Stimulated activated CD4-positive, alpha-beta T cell treated with anti-CD3 and anti-CD28 coated beads, Interleukin-1b, Interleukin-23, amount 100 ng/mL, for 48 hours (primary cell): ENCODE data around the gene ASGR1.

Experiments used
- DNase-seq: peaks from one replicate; pipeline ENCODE4 v3.0.0-alpha.2; 2020

ASGR1 gene

DNA sequence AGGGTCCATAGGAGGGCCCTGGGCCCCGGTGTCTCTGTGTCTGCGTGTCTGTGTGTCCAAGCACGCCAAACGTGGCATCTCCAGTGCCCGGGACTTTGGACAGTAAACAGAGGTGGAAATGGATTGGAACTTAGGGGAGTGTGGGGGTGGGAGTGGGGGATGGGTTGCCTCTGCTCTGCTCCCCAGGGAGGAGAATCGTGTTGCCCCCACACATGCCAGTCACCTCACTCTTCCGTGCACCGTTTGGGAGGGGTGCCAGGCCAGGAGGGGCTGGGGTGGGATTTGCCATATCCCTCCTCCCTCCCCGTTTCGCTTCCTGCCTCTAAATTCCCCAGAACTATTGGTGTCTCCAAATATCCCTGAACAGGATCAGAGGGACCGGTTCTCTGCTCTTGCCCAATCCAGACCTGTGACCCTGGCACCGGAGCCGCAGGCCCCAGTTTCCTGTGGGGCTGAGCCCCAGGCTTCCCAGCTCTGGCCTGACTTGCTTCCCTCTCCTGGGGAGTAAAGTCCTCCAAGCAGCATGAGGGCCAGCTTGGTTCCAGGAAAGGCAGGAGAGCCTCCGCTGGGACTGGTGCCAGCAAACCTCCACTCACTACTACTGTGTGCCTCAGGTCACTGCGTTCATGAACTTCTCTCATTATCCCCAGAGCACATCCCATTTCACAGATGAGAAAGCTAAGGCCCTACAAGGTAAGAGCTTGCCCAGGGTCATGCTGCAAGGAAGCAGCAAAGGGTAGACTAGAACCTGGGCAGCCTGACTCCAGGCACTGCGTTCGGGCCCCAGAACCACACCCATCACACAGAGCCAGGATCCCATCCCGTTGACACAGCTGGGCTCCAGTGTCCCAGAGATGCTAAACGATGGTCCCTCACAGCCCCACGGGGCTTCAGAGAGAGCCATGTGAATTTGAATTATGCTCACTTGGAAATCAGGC is at the start of gene ASGR1:
ASGR1 (minus strand) TSS at position 54 of the 938 bp plus-strand sequence. CDS start 807 bp downstream, outside the sequence.
- DNase-seq = no peak

DNA sequence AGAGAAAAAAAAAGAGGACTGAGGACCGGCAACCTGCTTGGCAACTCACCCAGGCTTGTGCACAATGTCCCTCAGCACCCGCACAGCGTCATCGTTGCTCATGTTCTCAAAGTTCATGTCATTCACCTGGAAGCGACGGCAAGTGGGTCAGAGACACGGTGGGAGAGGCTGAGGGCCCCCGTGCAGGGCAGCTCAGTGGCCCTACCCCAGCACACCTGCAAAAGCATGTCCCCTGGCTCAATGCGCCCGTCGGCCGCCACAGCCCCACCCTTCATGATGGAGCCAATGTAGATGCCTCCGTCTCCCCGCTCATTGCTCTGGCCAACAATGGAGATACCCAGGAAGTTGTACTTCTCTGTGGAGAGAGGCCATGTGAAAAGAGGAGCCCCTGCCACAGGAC is 49.8 kb upstream of the ASGR1 start:
- no peak for DNase-seq

DNA sequence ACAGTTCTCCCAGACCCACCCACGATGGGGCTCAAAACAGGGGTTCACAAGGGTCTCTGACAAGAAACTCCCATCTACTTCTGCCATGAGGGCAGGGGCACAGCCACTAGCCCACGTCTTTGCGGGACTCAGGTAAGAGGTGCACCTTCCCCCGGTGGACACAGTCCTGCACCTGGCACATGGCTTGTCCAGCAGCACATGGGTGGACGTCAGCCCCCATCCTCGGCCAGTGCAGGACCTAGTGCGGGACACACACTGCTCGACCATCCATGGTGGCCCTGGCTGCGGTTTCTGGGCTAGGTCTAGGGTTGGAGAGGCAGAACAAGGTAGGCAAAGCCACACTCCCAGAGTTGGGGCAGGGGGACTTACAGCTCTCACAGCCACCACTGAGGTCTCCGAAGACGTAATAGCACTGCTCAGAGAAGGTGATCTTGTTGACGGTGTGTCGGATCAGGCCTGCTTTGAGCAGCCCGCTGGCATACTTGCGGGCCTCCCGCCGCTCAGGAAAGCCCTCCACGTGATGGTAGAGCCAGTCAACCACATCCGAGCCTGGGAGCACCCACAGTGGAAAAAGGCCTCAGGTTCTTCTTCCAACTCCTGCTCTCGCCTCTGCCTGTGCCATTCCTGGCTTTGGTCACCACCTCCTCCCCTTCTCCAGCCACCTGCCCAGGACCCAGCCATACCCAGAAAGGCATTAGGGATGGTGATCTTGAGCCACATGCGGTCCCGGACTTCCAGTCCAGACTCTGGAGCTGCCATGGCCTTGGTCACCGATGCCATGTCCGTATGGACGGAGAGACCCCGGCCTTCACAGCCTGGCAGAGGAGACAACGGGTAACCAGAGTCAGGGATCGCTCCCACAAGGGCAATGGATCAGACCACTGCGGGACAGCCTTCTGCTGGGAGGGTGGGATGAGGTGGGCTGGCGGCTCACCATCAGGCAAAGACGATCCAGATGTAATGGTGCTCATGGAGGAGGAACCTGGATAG is 47.8 kb upstream of the ASGR1 start:
- no peak for DNase-seq

- DNase-seq = no peak
Observed at GRCh38 chr17:7225711-7226331, 46.7 kb upstream of the ASGR1 start.

DNA sequence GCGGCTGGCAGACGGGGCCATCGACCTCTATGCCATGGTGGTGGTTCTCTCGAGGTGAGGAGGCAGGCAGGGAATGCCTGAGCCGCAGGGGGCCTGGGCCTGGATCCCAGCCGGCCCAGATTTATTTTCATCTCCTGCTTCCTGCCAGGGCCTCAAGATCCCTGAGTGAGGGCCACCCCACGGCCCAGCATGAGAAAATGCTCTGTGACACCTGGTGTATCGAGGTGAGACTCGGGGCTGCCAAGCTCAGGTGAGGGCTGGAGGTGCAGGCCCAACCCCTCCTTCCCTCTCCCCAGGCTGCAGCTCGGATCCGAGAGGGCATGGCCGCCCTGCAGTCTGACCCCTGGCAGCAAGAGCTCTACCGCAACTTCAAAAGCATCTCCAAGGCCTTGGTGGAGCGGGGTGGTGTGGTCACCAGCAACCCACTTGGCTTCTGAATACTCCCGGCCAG is 45.5 kb upstream of the ASGR1 start:
- DNase-seq = no peak

GRCh38 chr17:7224110-7224509 is 44.9 kb upstream of the ASGR1 start:
- no peak for DNase-seq

GRCh38 chr17:7223375-7223774 is 44.2 kb upstream of the ASGR1 start:
- no peak for DNase-seq

- no peak for DNase-seq
Observed at GRCh38 chr17:7222972-7223292, 43.8 kb upstream of the ASGR1 start.

DNA sequence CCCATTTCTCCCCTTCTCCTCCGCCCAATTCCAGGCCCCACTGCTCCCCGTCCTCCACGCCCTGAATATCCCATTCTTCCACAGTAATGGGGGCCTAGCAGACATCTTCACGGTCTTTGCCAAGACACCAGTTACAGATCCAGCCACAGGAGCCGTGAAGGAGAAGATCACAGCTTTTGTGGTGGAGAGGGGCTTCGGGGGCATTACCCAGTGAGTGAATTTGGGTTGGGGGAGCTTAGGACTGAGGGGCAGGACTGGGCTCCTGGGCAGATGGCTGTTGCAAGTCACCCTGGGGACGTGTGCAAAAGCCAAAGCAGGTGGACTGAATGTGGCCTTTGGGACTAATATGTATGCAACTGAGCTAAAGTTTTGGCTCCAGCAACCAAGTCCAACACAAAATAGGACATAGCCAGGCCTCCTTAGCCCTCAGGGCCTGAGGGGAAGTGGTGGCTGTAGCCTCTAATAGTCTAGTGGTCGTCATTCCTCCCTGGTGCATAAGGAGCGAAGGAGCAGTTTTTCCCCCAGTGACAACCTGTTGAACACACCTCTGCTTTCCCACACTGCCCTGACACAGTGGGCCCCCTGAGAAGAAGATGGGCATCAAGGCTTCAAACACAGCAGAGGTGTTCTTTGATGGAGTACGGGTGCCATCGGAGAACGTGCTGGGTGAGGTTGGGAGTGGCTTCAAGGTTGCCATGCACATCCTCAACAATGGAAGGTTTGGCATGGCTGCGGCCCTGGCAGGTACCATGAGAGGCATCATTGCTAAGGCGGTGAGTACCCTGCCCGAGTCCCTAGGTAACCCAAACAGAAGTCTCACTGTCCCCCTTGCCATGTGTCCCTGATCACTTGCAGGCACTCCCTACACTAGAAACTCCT is 43.2 kb upstream of the ASGR1 start:
- DNase-seq = no peak

GRCh38 chr17:7221278-7222092 is 42.3 kb upstream of the ASGR1 start:
- DNase-seq = no peak

DNA sequence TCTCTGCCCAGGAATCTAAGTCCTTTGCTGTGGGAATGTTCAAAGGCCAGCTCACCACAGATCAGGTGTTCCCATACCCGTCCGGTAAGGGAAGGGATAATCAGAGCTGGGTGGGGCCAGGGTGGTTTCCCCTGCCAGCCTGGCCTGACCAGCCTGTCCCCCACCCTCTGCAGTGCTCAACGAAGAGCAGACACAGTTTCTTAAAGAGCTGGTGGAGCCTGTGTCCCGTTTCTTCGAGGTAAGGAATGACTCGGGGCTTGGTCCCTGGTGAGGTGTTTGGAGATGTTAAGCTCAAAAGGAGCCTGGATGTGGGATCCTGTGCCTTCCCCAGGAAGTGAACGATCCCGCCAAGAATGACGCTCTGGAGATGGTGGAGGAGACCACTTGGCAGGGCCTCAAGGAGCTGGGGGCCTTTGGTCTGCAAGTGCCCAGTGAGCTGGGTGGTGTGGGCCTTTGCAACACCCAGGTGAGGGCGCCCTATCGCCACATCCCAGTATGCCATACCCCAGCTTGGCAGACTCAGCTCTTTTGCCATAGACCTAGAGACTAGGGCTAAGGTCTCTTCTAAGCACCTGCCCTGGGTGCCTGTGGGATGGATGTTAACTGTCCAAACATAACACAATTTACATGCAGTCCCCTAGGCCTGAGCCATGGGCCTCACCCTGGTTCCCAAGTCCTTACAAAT is 41.6 kb upstream of the ASGR1 start:
- DNase-seq = peak; percentile 62

DNA sequence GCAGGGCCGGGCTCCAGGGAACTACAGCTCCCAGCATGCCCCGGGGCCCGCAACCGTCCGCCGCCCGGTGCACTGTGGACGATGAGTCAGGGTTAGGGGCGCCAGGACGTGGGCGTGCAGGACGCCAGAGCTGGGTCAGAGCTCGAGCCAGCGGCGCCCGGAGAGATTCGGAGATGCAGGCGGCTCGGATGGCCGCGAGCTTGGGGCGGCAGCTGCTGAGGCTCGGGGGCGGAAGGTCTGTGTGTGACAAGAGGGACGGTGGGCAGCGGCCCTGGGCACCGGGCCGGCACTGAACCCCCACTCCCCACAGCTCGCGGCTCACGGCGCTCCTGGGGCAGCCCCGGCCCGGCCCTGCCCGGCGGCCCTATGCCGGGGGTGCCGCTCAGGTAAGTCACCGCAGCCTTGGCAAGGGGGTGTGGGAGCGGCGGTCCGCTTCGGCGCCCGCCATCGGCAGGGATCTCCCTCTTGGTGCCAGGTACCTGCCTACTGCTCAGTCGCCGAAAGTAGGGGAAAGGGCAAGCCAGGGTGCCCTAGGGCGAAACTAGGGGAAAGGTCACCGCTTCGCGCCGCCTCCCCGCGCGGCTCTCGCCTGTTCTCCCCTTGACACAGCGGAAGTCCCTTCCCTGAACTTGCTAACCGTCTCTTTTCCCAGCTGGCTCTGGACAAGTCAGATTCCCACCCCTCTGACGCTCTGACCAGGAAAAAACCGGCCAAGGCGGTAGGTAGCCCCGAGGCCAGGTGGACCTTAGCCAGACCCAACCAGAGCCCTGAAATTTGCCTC is 40.8 kb upstream of the ASGR1 start, which contains the start of the genes ACADVL and DLG4:
ACADVL (plus strand) TSS at position 127 of the 781 bp plus-strand sequence; CDS start at position 174, 47 bp downstream.
DLG4 (minus strand) TSS at position 25 of the 781 bp plus-strand sequence.
- DNase-seq = peak; percentile 85

- DNase-seq = no peak
Observed at GRCh38 chr17:7219229-7219811, 40.1 kb upstream of the ASGR1 start.

GRCh38 chr17:7218758-7219157 is 39.6 kb upstream of the ASGR1 start:
- DNase-seq = no peak

DNA sequence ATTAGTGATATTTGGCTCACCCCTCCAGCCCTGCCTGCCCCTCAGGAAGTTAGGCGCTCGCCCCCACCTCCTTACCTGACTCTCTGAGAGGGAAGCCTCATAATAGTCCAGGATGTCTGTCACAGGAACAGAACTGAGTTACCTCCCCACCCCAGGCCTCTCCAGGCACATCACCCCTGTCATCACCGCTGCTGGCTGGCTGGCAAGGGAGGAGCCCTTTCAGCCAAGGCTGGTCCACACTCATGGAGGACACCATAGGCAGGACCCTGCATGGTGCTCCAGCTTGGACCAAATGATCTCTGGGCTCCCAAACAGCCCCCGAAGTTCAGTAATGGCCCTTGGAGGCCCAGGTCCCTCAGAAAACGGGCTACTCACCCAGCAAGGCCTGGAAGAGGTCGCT is 39.0 kb upstream of the ASGR1 start:
- DNase-seq = no peak

- peak; percentile 41 for DNase-seq
Observed at GRCh38 chr17:7217113-7217987, 38.2 kb upstream of the ASGR1 start.

- no peak for DNase-seq
Observed at GRCh38 chr17:7216242-7217112, 37.3 kb upstream of the ASGR1 start.
